Neural progenitor cell (in vitro differentiated cells): ENCODE results near the gene TP53BP1. TPM values are rescaled to one million over a fixed set of nuclear protein-coding genes. Genes with fewer than 3 reads are reported as not detected.

Source experiments
- DNase-seq: peaks from one replicate; pipeline ENCODE4 v3.0.0-alpha.2; 2016; ENCODE audit warnings: low spot score
- H2AFZ ChIP-seq: fragments of 200-600 bp; sonication (generic); replicated peaks from 2 replicates; pipeline ENCODE4 v1.6.1; 2016; ENCODE audit warnings: antibody characterized with exemption
- H3F3A ChIP-seq: fragments of 200-600 bp; sonication (generic); 2 replicates; pipeline ENCODE4 v1.6.1; 2016; ENCODE audit warnings: antibody characterized with exemption, low read depth
- H3K27ac ChIP-seq: fragments of 200-600 bp; sonication (generic); 2 replicates; pipeline ENCODE4 v1.5.1; 2016; ENCODE audit warnings: mild to moderate bottlenecking
- H3K27me3 ChIP-seq: fragments of 200-600 bp; sonication (generic); 2 replicates; pipeline ENCODE4 v1.6.1; 2016; ENCODE audit warnings: mild to moderate bottlenecking, moderate library complexity
- H3K36me3 ChIP-seq: fragments of 200-600 bp; sonication (generic); 2 replicates; pipeline ENCODE4 v1.5.1; 2016
- H3K4me1 ChIP-seq: fragments of 200-600 bp; sonication (generic); 2 replicates; pipeline ENCODE4 v1.6.1; 2016; ENCODE audit warnings: mixed run types
- H3K4me2 ChIP-seq: fragments of 200-600 bp; sonication (generic); 2 replicates; pipeline ENCODE4 v1.6.1; 2016
- H3K4me3 ChIP-seq: fragments of 200-600 bp; sonication (generic); 2 replicates; pipeline ENCODE4 v1.5.1; 2016
- H3K79me2 ChIP-seq: fragments of 200-600 bp; sonication (generic); 2 replicates; pipeline ENCODE4 v1.6.1; 2016; ENCODE audit warnings: low read depth
- H3K9ac ChIP-seq: fragments of 200-600 bp; sonication (generic); 2 replicates; pipeline ENCODE4 v1.6.1; 2016
- H3K9me3 ChIP-seq: fragments of 200-600 bp; sonication (generic); 2 replicates; pipeline ENCODE4 v1.5.1; 2016; ENCODE audit warnings: low read depth
- H4K20me1 ChIP-seq: fragments of 200-600 bp; sonication (generic); 2 replicates; pipeline ENCODE4 v1.6.1; 2016; ENCODE audit warnings: low read depth
- H3K27ac Mint-ChIP-seq: 3 replicates; pipeline ENCODE4 v1.8.0; 2021; ENCODE audit warnings: mixed read lengths
- H3K27me3 Mint-ChIP-seq: 2 replicates; pipeline ENCODE4 v1.8.0; 2022; ENCODE audit warnings: low read depth, mild to moderate bottlenecking, inconsistent platforms, moderate library complexity, mixed read lengths; ENCODE audit not compliant: insufficient read depth
- H3K36me3 Mint-ChIP-seq: 3 replicates; pipeline ENCODE4 v1.8.0; 2021; ENCODE audit warnings: mixed read lengths
- H3K4me1 Mint-ChIP-seq: 3 replicates; pipeline ENCODE4 v1.8.0; 2021; ENCODE audit warnings: mixed read lengths
- H3K4me3 Mint-ChIP-seq: 3 replicates; pipeline ENCODE4 v1.8.0; 2021; ENCODE audit warnings: mild to moderate bottlenecking, moderate library complexity, mixed read lengths
- H3K9me3 Mint-ChIP-seq: 3 replicates; pipeline ENCODE4 v1.8.0; 2020; ENCODE audit warnings: mixed read lengths
- EZH2 ChIP-seq: fragments of 200-600 bp; sonication (generic); IDR thresholded peaks from 2 replicates; pipeline ENCODE4 v1.6.1; 2017; ENCODE audit warnings: antibody characterized with exemption, mild to moderate bottlenecking, moderate library complexity
- EZH2phosphoT487 ChIP-seq: fragments of 200-600 bp; sonication (generic); IDR thresholded peaks from 2 replicates; pipeline ENCODE4 v1.6.1; 2017; ENCODE audit warnings: antibody characterized with exemption
- total RNA-seq: library from RNA; depleted of rRNA; stranded (reverse); fragments of >200 nt; gene quantifications from 2 replicates; pipeline ENCODE4 v1.2.3, GENCODE V29; 2015; ENCODE audit warnings: low replicate concordance
- TF ChIP-seq, protein P1 (sequence below): fragments of 200-600 bp; sonication (generic); IDR thresholded peaks from 2 replicates; pipeline ENCODE4 v1.5.1; 2017; ENCODE audit warnings: antibody characterized with exemption, mild to moderate bottlenecking

Gene TP53BP1
- total RNA-seq, 1 donor from 2014 or later: 66.5 TPM

DNA sequence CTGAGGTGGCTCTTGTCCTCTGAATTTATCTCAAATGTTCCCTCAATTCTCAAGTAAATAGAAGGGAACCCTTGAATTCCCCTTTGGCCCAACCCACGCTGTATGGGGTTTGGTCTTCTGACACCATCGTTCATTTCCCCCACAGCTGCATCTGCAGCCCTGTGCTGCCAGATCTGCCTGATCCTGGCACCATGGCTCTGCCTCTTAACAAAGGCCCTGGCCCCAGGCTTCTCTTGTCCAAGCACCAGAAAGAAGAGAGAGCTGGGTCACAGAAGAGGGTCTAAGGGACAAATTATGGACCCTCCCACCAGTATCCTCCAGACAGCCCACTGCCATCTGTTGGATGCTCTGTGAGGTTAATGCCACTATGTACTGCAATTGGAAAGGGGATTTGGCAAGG is 26.2 kb upstream of the TP53BP1 start:
- H4K20me1 ChIP-seq: no peaks in the 10 kb centered on the region
- H3K27me3 Mint-ChIP-seq: peaks cover 4% of the 10 kb centered on the region
- no peak overlapping the region for H3K27ac ChIP-seq
- peak overlapping the region; percentile 52 for H3K4me3 ChIP-seq
- no peaks in the 10 kb centered on the region for H3K79me2 ChIP-seq
- no peak for DNase-seq
- TF ChIP-seq EZH2 (no peak), EZH2phosphoT487 (no peak)
- TF ChIP-seq, protein P1, sequence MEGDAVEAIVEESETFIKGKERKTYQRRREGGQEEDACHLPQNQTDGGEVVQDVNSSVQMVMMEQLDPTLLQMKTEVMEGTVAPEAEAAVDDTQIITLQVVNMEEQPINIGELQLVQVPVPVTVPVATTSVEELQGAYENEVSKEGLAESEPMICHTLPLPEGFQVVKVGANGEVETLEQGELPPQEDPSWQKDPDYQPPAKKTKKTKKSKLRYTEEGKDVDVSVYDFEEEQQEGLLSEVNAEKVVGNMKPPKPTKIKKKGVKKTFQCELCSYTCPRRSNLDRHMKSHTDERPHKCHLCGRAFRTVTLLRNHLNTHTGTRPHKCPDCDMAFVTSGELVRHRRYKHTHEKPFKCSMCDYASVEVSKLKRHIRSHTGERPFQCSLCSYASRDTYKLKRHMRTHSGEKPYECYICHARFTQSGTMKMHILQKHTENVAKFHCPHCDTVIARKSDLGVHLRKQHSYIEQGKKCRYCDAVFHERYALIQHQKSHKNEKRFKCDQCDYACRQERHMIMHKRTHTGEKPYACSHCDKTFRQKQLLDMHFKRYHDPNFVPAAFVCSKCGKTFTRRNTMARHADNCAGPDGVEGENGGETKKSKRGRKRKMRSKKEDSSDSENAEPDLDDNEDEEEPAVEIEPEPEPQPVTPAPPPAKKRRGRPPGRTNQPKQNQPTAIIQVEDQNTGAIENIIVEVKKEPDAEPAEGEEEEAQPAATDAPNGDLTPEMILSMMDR: no peak
- no peaks in the 10 kb centered on the region for H3K27me3 ChIP-seq
- H2AFZ ChIP-seq: no peak overlapping the region
- H3K4me1 ChIP-seq: peaks cover 39% of the 10 kb centered on the region
- peaks cover 3% of the 10 kb centered on the region for H3K9me3 Mint-ChIP-seq
- peak overlapping the region; percentile 82 for H3K4me2 ChIP-seq
- H3K36me3 ChIP-seq: no peaks in the 10 kb centered on the region
- H3K4me3 Mint-ChIP-seq: peak overlapping the region; percentile 91
- peak overlapping the region; percentile 83 for H3K27ac Mint-ChIP-seq
- H3K36me3 Mint-ChIP-seq: peaks cover 38% of the 10 kb centered on the region
- no peaks in the 10 kb centered on the region for H3K9me3 ChIP-seq
- H3K4me1 Mint-ChIP-seq: peaks cover 52% of the 10 kb centered on the region
- H3K9ac ChIP-seq: no peak overlapping the region
- peaks cover 17% of the 10 kb centered on the region for H3F3A ChIP-seq

DNA sequence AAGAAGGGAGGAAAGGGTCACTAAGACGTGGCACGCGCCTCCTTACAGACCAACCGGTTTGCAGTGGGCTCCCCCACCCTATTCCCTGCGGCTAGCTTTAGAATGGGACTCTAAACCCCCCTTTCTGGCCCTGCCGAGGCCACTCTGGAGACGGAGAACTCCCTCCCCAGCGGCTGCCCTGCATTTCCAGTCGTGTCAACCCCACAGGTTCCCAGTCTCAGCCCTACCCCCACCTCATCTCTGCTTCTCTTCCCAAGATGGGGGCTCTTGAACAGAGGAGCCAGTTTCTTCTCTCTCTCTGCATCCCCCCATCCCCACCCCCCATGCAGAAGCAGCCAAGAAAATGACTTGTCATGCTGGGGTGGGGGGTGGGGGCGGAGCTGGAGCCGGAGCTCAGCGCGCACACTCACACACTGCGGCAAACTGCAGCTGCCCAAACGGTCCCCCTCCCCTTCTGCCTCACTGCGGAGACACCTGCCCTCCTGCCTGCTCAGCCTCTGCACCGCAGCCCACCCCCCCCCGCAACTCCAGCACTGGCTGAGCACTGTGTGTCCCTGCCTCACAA is 25.3 kb upstream of the TP53BP1 start:
- peaks cover 17% of the 10 kb centered on the region for H3F3A ChIP-seq
- H3K36me3 ChIP-seq: no peaks in the 10 kb centered on the region
- H2AFZ ChIP-seq: peak overlapping the region; percentile 30
- DNase-seq: peak; percentile 70
- H3K27me3 ChIP-seq: no peaks in the 10 kb centered on the region
- no peak overlapping the region for H3K9ac ChIP-seq
- H3K4me2 ChIP-seq: peak overlapping the region; percentile 82
- peaks cover 42% of the 10 kb centered on the region for H3K4me1 ChIP-seq
- Mint-ChIP-seq H3K36me3 (peaks cover 30% of the 10 kb centered on the region), H3K9me3 (no peaks in the 10 kb centered on the region), H3K27me3 (peaks cover 2% of the 10 kb centered on the region), H3K27ac (no peak overlapping the region), H3K4me1 (peaks cover 61% of the 10 kb centered on the region), H3K4me3 (peak overlapping the region; percentile 91)
- no peaks in the 10 kb centered on the region for H3K9me3 ChIP-seq
- no peak for TF ChIP-seq EZH2
- no peak for TF ChIP-seq EZH2phosphoT487
- TF ChIP-seq, protein P1: no peak
- H3K79me2 ChIP-seq: no peaks in the 10 kb centered on the region
- H4K20me1 ChIP-seq: no peaks in the 10 kb centered on the region
- no peak overlapping the region for H3K27ac ChIP-seq
- H3K4me3 ChIP-seq: peak overlapping the region; percentile 52

DNA sequence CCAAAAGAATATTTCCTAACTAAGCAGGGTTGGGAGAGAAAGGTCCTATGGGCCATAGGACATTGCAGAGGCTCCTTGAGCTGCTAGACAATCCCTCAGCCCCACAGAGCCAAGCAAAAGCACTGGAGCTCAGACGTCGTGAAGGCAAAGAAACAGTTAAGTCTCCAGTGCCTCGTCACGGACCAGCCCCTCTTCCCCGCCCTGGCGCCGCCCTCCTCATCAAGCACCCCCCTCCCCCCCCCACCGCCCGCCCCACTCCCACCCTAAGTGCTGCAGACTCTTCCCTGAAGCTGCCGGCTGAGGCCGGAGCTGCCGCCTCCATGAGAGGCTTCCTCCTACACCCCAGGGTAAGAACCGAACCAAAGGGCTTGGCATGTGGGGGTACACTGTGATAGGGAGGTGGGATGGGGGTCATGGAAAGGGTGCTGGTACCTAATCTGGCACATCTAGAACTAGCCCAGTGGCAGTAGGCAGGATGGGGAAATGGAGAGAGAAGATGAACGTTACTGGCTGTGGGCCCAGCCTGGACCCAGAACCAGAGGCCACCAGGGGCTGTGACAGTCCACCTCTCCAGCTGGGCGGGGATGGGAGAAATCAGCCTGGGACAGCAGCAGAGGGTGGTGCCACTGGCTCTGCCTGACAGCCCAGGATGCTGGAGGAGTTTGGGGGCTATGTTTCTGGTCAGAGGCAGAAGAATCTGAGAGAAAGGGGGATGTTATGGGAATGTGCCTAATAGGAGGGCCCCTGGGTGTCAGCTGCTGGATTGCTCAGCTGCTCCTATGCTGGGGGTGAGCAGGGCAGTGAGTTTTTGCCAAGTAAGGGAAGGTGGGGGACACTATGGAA is 24.6 kb upstream of the TP53BP1 start, which contains the start of gene MAP1A:
MAP1A (plus strand) TSS at position 255 of the 843 bp plus-strand sequence. CDS start 3,866 bp downstream, outside the sequence.
- Histone ChIP-seq H3K79me2 (no peaks in the 10 kb centered on the region), H3K27ac (no peak within 1 kb of the TSS), H4K20me1 (no peaks in the 10 kb centered on the region), H3K4me3 (peak within 1 kb of the TSS; percentile 52), H3K4me1 (peaks cover 42% of the 10 kb centered on the region), H3K36me3 (no peaks in the 10 kb centered on the region), H2AFZ (peak within 1 kb of the TSS; percentile 77), H3K9ac (no peak within 1 kb of the TSS), H3K4me2 (peak within 1 kb of the TSS; percentile 82), H3K27me3 (peaks cover 3% of the 10 kb centered on the region), H3F3A (peaks cover 17% of the 10 kb centered on the region), H3K9me3 (no peaks in the 10 kb centered on the region)
- Mint-ChIP-seq H3K9me3 (no peaks in the 10 kb centered on the region), H3K36me3 (peaks cover 26% of the 10 kb centered on the region), H3K27me3 (peaks cover 2% of the 10 kb centered on the region), H3K27ac (peak within 1 kb of the TSS; percentile 92), H3K4me1 (peaks cover 64% of the 10 kb centered on the region), H3K4me3 (peak within 1 kb of the TSS; percentile 91)
- peak; percentile 74 for DNase-seq
- TF ChIP-seq, protein P1: no peak
- TF ChIP-seq EZH2phosphoT487 (no peak), EZH2 (no peak)
